NCI-H1694 treated with DMSO at 0.1 percent for 48 hours (cell line): ENCODE results near the gene METTL9.
"Not testable (repeated sequence)": the region's sequence is repeated elsewhere in the genome, so short reads cannot be mapped to it uniquely, and the experiment has no call there.

Source experiments
- DNase-seq: peaks from one replicate; lab custom pipeline; 2025; lab: John Stamatoyannopoulos, UW

The METTL9 gene

GRCh38 chr16:21663889-21664647 lies 64.7 kb downstream of the METTL9 start, which contains the start of gene OTOA:
Gene OTOA, plus strand, starts transcription at chr16:21663968. Its CDS starts 14,547 bp downstream, at chr16:21678515.
- no peak for DNase-seq

GRCh38 chr16:21664801-21665492 lies 65.6 kb downstream of the METTL9 start:
- no peak for DNase-seq

- no peak for DNase-seq
Observed at GRCh38 chr16:21666772-21667171, 67.4 kb downstream of the METTL9 start.

GRCh38 chr16:21667575-21667974 lies 68.2 kb downstream of the METTL9 start:
- DNase-seq: no peak

GRCh38 chr16:21673469-21673868 lies 74.1 kb downstream of the METTL9 start:
- DNase-seq: no peak

- not testable (repeated sequence) for DNase-seq
Observed at GRCh38 chr16:21674456-21674855, 75.1 kb downstream of the METTL9 start.

GRCh38 chr16:21680714-21681113 lies 81.3 kb downstream of the METTL9 start:
- DNase-seq: not testable (repeated sequence)

- no peak for DNase-seq
Observed at GRCh38 chr16:21683184-21683583, 83.8 kb downstream of the METTL9 start.

GRCh38 chr16:21684199-21684598 lies 84.8 kb downstream of the METTL9 start:
- DNase-seq: no peak

GRCh38 chr16:21685034-21685455 lies 85.7 kb downstream of the METTL9 start:
- no peak for DNase-seq

- no peak for DNase-seq
Observed at GRCh38 chr16:21689107-21689506, 89.7 kb downstream of the METTL9 start.

GRCh38 chr16:21690967-21691366 lies 91.6 kb downstream of the METTL9 start:
- not testable (repeated sequence) for DNase-seq

GRCh38 chr16:21694609-21695008 lies 95.2 kb downstream of the METTL9 start:
- no peak for DNase-seq

GRCh38 chr16:21697032-21697431 lies 97.7 kb downstream of the METTL9 start:
- no peak for DNase-seq

- DNase-seq: no peak
Observed at GRCh38 chr16:21698169-21699032, 99.0 kb downstream of the METTL9 start.

- DNase-seq: no peak
Observed at GRCh38 chr16:21701271-21701670, 101.9 kb downstream of the METTL9 start.

GRCh38 chr16:21702276-21702675 lies 102.9 kb downstream of the METTL9 start:
- DNase-seq: no peak

- no peak for DNase-seq
Observed at GRCh38 chr16:21703156-21703555, 103.8 kb downstream of the METTL9 start.

GRCh38 chr16:21703589-21704174 lies 104.3 kb downstream of the METTL9 start:
- no peak for DNase-seq

GRCh38 chr16:21704266-21704665 lies 104.9 kb downstream of the METTL9 start:
- DNase-seq: no peak

- no peak for DNase-seq
Observed at GRCh38 chr16:21704733-21705132, 105.4 kb downstream of the METTL9 start.
